ENCODE measurements around the gene GTF3A.

Gene GTF3A

GRCh38 chr13:27424246-27425157 is at the start of gene GTF3A:
TSS of gene GTF3A (plus strand) at chr13:27424619.
- DNase-seq (ENCODE audit: low read depth, low spot score): peak; percentile 80
- in situ Hi-C loops (cut with HindIII; ENCODE audit: low sequenced_read_pairs): no loop called here
- TF ChIP-seq CTCF (IDR thresholded peaks at IDR 0.05; ENCODE audit: low read depth, low read length): no peak
- H3K4me3 ChIP-seq (ENCODE audit: low read depth, low read length): peak within 1 kb of the TSS; percentile 60

- peak; percentile 76 for TF ChIP-seq CTCF (IDR thresholded peaks at IDR 0.05; ENCODE audit: low read depth, low read length)
- peak; percentile 81 for DNase-seq (ENCODE audit: low read depth, low spot score)
- H3K4me3 ChIP-seq (ENCODE audit: low read depth, low read length): no peak overlapping the region
- in situ Hi-C loops (cut with HindIII; ENCODE audit: low sequenced_read_pairs): no loop called here
Measured at GRCh38 chr13:27374650-27375049, 49.8 kb upstream of the GTF3A start.

GRCh38 chr13:27375686-27376326 is 48.6 kb upstream of the GTF3A start:
- in situ Hi-C loops (cut with HindIII; ENCODE audit: low sequenced_read_pairs): no loop called here
- TF ChIP-seq CTCF (IDR thresholded peaks at IDR 0.05; ENCODE audit: low read depth, low read length): peak; percentile 91
- no peak overlapping the region for H3K4me3 ChIP-seq (ENCODE audit: low read depth, low read length)
- peak; percentile 65 for DNase-seq (ENCODE audit: low read depth, low spot score)

GRCh38 chr13:27379126-27379525 is 45.3 kb upstream of the GTF3A start:
- no peak for DNase-seq (ENCODE audit: low read depth, low spot score)
- no peak for TF ChIP-seq CTCF (IDR thresholded peaks at IDR 0.05; ENCODE audit: low read depth, low read length)
- in situ Hi-C loops (cut with HindIII; ENCODE audit: low sequenced_read_pairs): no loop called here
- no peak overlapping the region for H3K4me3 ChIP-seq (ENCODE audit: low read depth, low read length)

GRCh38 chr13:27379694-27380641 is 44.5 kb upstream of the GTF3A start:
- DNase-seq (ENCODE audit: low read depth, low spot score): peak; percentile 22
- no peak overlapping the region for H3K4me3 ChIP-seq (ENCODE audit: low read depth, low read length)
- peak; percentile 62 for TF ChIP-seq CTCF (IDR thresholded peaks at IDR 0.05; ENCODE audit: low read depth, low read length)
- in situ Hi-C loops (cut with HindIII; ENCODE audit: low sequenced_read_pairs): no loop called here

GRCh38 chr13:27381601-27382000 is 42.8 kb upstream of the GTF3A start:
- no peak for TF ChIP-seq CTCF (IDR thresholded peaks at IDR 0.05; ENCODE audit: low read depth, low read length)
- no peak overlapping the region for H3K4me3 ChIP-seq (ENCODE audit: low read depth, low read length)
- no peak for DNase-seq (ENCODE audit: low read depth, low spot score)
- in situ Hi-C loops (cut with HindIII; ENCODE audit: low sequenced_read_pairs): no loop called here
